Osteocyte (in vitro differentiated cells): ENCODE measurements around the gene CX3CR1. TPM values are rescaled to one million over a fixed set of nuclear protein-coding genes. Genes with fewer than 3 reads are reported as not detected.

Experiments
- DNase-seq: peaks from one replicate; pipeline ENCODE4 v3.0.0; 2021; ENCODE audit warnings: mixed read lengths; ENCODE audit not compliant: unreplicated experiment; ENCODE audit errors: extremely low spot score
- H3K27ac Mint-ChIP-seq: one replicate; pipeline ENCODE4 v1.8.0; 2021; ENCODE audit warnings: mild to moderate bottlenecking, mixed read lengths; ENCODE audit not compliant: unreplicated experiment
- H3K27me3 Mint-ChIP-seq: one replicate; pipeline ENCODE4 v1.8.0; 2021; ENCODE audit warnings: mixed read lengths; ENCODE audit not compliant: unreplicated experiment
- H3K36me3 Mint-ChIP-seq: one replicate; pipeline ENCODE4 v1.8.0; 2021; ENCODE audit warnings: mixed read lengths; ENCODE audit not compliant: unreplicated experiment
- H3K4me1 Mint-ChIP-seq: one replicate; pipeline ENCODE4 v1.8.0; 2021; ENCODE audit warnings: mixed read lengths; ENCODE audit not compliant: unreplicated experiment
- H3K4me3 Mint-ChIP-seq: one replicate; pipeline ENCODE4 v1.8.0; 2021; ENCODE audit warnings: mild to moderate bottlenecking, moderate library complexity, mixed read lengths; ENCODE audit not compliant: unreplicated experiment
- H3K9me3 Mint-ChIP-seq: one replicate; pipeline ENCODE4 v1.8.0; 2021; ENCODE audit warnings: mixed read lengths; ENCODE audit not compliant: unreplicated experiment
- total RNA-seq: library from RNA; stranded (reverse); gene quantifications from 2 replicates; pipeline ENCODE4 v1.2.1, GENCODE V29; 2021
- TF ChIP-seq, protein P1 (sequence below): fragments of 200-600 bp; sonication (generic); IDR thresholded peaks from 2 replicates; pipeline ENCODE4 v1.5.0; 2021; ENCODE audit warnings: antibody characterized with exemption, mild to moderate bottlenecking, moderate library complexity

Gene CX3CR1
- total RNA-seq, 1 donor from 2014 or later = not detected

DNA sequence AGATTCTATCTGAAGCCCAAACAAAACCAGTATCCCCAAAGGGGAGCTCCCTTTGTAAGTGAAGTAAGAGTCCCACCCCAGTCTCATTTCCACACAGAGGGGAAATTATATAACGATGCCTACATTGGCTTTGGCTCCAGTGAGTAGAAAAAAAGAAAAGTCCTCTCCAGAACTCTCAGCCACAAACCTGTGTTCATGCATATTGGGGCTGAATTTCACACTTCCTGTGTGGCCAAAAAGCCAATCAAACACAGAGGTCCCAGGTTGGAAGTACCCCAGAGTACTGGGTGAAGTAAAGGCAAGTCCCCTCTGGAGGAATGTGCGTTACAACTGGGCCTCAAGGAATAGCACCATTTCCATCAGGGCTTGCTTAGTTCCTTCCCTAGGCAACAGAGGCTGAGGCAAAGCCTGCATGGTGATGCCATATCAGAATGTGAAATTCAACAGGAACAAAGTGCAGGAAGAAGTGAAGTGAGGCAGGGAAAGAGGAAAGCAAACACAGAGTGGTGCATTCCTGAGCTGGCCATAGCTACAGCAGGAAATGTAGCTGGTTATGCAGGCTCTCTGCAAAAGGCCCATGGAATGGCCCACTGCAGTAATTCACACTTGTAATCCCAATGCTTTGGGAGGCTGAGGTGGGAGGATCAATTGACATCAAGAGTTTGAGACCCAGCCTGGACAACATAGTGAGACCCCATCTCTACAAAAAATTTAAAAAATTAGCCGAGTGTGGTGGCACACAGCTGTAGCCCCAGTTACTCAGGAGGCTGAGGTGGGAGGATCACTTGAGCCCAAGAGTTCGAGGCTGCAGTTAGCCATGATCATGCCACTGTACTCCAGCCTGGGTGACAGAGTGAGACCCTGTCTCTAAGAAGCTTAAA, 16.6 kb upstream of the CX3CR1 start:
- TF ChIP-seq, protein P1, sequence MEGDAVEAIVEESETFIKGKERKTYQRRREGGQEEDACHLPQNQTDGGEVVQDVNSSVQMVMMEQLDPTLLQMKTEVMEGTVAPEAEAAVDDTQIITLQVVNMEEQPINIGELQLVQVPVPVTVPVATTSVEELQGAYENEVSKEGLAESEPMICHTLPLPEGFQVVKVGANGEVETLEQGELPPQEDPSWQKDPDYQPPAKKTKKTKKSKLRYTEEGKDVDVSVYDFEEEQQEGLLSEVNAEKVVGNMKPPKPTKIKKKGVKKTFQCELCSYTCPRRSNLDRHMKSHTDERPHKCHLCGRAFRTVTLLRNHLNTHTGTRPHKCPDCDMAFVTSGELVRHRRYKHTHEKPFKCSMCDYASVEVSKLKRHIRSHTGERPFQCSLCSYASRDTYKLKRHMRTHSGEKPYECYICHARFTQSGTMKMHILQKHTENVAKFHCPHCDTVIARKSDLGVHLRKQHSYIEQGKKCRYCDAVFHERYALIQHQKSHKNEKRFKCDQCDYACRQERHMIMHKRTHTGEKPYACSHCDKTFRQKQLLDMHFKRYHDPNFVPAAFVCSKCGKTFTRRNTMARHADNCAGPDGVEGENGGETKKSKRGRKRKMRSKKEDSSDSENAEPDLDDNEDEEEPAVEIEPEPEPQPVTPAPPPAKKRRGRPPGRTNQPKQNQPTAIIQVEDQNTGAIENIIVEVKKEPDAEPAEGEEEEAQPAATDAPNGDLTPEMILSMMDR = no peak
- H3K27ac Mint-ChIP-seq = no peak overlapping the region
- DNase-seq = no peak
- peaks cover 5% of the 10 kb centered on the region for H3K4me1 Mint-ChIP-seq
- no peaks in the 10 kb centered on the region for H3K27me3 Mint-ChIP-seq
- no peak overlapping the region for H3K4me3 Mint-ChIP-seq
- H3K9me3 Mint-ChIP-seq = peaks cover 21% of the 10 kb centered on the region
- H3K36me3 Mint-ChIP-seq = no peaks in the 10 kb centered on the region

DNA sequence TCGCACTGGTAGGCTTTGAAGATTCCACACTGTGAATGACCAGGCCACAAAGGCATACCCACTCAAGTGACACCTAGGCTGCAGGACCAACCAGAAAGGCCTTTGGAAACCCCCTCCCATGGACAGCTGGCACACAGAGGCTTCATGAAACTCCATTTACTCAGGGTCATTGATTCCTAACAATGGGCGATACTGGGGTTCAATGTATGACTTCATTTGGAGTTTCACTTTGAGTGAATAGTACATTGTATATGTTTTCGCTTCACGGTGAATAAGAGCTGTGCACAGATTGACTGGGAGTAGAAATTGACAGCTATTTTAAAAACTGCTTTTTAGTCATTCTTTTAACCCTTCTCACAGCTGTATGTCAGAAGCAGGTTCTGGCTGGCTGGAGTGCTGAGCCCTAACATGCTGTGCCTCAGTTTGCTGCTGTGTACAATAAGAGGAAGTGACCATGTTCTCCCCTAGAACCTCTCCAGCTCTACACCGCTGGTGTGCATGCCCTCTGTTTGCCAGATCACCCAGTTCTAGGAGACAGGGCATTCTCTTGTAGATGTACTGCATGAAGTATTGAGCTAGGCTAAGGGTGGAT, 15.4 kb upstream of the CX3CR1 start:
- Mint-ChIP-seq H3K4me3 (no peak overlapping the region), H3K27ac (no peak overlapping the region), H3K27me3 (no peaks in the 10 kb centered on the region), H3K4me1 (peaks cover 5% of the 10 kb centered on the region), H3K36me3 (no peaks in the 10 kb centered on the region), H3K9me3 (peaks cover 18% of the 10 kb centered on the region)
- TF ChIP-seq, protein P1 = no peak
- no peak for DNase-seq

DNA sequence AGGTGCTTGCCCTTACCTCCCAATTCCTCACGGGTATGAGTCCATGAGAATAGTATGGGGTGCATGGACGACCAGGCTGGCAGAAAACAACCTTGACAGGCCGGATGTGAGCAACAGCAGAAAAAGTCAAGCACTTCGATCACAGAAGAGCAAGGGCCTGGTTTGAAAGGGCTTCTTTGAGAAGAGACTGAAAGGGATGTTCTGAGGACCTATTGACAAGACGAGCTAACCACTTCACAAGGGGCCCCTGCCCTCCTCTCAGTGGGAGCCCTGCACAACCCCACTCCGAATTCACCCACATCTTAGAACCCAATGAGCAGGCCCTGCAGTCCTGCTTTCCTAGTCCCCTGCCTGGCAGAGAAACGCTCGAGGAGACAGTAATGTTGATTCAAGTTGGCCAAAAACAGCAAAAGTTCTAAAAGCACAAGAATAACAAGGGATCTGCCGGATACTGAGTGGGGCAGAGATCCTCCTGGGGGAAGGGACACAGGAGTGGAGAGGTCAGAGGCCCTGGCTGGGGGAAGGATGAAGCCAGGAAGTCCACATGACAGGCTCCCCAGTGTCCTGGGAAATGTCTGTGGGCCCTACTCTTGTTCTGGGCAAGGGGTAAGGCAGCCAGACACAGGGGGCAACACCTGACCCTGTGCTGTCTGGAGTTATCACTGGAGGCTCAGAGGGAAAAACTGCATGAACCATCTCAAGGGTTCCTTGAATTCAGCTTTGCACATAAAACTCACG, 14.8 kb upstream of the CX3CR1 start:
- DNase-seq = no peak
- no peak overlapping the region for H3K27ac Mint-ChIP-seq
- H3K36me3 Mint-ChIP-seq = no peaks in the 10 kb centered on the region
- no peak overlapping the region for H3K4me3 Mint-ChIP-seq
- no peaks in the 10 kb centered on the region for H3K27me3 Mint-ChIP-seq
- H3K9me3 Mint-ChIP-seq = peaks cover 11% of the 10 kb centered on the region
- H3K4me1 Mint-ChIP-seq = peaks cover 5% of the 10 kb centered on the region
- TF ChIP-seq, protein P1 = no peak

DNA sequence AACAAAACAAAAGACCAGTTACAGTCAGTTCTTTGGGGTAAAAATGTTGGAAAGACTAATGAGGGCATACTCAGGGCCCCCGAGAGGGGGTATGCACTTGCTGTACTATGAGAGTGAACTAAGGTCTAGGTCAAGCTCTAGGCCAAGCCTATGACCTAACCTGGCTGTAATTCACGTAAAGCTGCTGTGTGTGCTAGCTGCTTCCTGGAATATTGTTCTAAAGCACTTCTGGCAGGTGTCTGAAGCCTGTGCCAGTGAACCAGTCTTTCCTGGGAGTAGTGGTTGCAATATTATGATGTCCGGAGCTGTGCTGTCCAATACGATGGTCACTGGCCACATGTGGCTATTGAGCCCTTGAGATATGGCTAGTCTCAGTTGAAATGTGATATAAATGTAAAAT, 13.1 kb upstream of the CX3CR1 start:
- TF ChIP-seq, protein P1 = no peak
- Mint-ChIP-seq H3K9me3 (no peaks in the 10 kb centered on the region), H3K4me1 (peaks cover 5% of the 10 kb centered on the region), H3K4me3 (no peak overlapping the region), H3K36me3 (no peaks in the 10 kb centered on the region), H3K27ac (no peak overlapping the region), H3K27me3 (no peaks in the 10 kb centered on the region)
- no peak for DNase-seq

DNA sequence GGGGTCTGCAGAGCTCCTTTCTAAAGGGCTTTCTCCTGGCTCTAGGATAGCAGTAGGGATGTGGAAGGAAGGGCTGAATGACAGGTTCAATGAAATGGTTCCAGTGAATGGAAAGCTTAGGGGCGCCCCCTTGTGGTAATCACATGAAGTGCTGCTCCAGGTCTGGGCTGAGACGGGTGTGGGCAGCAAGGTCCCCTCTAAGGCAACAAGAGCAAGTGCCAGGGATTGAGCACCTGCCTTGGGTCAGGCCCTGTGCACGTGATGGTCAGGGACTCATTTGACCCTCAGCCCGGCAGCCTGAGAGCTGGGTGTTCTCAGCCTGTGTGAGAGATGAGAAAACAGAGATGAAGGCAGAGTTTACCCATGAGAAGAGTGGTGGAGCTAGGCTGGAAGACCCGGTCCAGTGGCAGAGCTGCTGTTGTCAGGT, 12.1 kb upstream of the CX3CR1 start:
- TF ChIP-seq, protein P1 = peak; percentile 91
- Mint-ChIP-seq H3K4me1 (peaks cover 5% of the 10 kb centered on the region), H3K4me3 (no peak overlapping the region), H3K27ac (no peak overlapping the region), H3K9me3 (no peaks in the 10 kb centered on the region), H3K27me3 (no peaks in the 10 kb centered on the region), H3K36me3 (no peaks in the 10 kb centered on the region)
- peak; percentile 89 for DNase-seq
